Mesodermal cell (in vitro differentiated cells): ENCODE data around the gene IL2RG.

Source experiments
- H3K27ac ChIP-seq: 2 replicates; pipeline ENCODE4 v1.7.0; 2013; ENCODE audit warnings: mild to moderate bottlenecking, low read depth, low read length, moderate library complexity; ENCODE audit not compliant: severe bottlenecking
- H3K36me3 ChIP-seq: 2 replicates; pipeline ENCODE4 v1.7.1; 2013; ENCODE audit warnings: mild to moderate bottlenecking, low read length, moderate library complexity; ENCODE audit not compliant: control insufficient read depth, insufficient read depth
- H3K4me1 ChIP-seq: one replicate; pipeline ENCODE4 v1.7.1; 2013; ENCODE audit warnings: mild to moderate bottlenecking, low read length; ENCODE audit not compliant: insufficient read depth, control insufficient read depth, poor library complexity, severe bottlenecking
- H3K4me3 ChIP-seq: 2 replicates; pipeline ENCODE4 v1.7.0; 2013; ENCODE audit warnings: low read length, control low read depth, mild to moderate bottlenecking; ENCODE audit not compliant: insufficient read depth, poor library complexity, severe bottlenecking; ENCODE audit errors: extremely low read depth
- H3K9me3 ChIP-seq: 2 replicates; pipeline ENCODE4 v1.7.1; 2013; ENCODE audit warnings: mild to moderate bottlenecking, low read length, moderate library complexity; ENCODE audit not compliant: control insufficient read depth
- WGBS, 2 experiments: methylation state at CpG; one replicate each; pipeline ENCODE4 v1.1.5; 2013; ENCODE audit warnings: missing lambda C conversion rate in 2 of 2; ENCODE audit not compliant: insufficient coverage in 2 of 2; 5-methylcytosine and 5-hydroxymethylcytosine counted together

Gene IL2RG

GRCh38 chrX:71107762-71108360 lies 3.5 kb downstream of the IL2RG start:
- H3K36me3 ChIP-seq = no peaks in the 10 kb centered on the region
- H3K4me3 ChIP-seq = no peak overlapping the region
- 58% methylated on average over 5 of the region's 9 CpGs; no CpG with 5 or more reads in 1 of the 2 experiments for WGBS, 2 experiments
- no peaks in the 10 kb centered on the region for H3K9me3 ChIP-seq
- peak overlapping the region; percentile 36 for H3K27ac ChIP-seq
- peaks cover 20% of the 10 kb centered on the region for H3K4me1 ChIP-seq

- WGBS, 2 experiments = 92 to 96% methylated on average over 2 of the region's 4 CpGs
- Histone ChIP-seq H3K36me3 (no peaks in the 10 kb centered on the region), H3K27ac (no peak overlapping the region), H3K4me1 (peaks cover 25% of the 10 kb centered on the region), H3K9me3 (no peaks in the 10 kb centered on the region), H3K4me3 (no peak overlapping the region)
Measured at GRCh38 chrX:71107245-71107644, 4.1 kb downstream of the IL2RG start.

DNA sequence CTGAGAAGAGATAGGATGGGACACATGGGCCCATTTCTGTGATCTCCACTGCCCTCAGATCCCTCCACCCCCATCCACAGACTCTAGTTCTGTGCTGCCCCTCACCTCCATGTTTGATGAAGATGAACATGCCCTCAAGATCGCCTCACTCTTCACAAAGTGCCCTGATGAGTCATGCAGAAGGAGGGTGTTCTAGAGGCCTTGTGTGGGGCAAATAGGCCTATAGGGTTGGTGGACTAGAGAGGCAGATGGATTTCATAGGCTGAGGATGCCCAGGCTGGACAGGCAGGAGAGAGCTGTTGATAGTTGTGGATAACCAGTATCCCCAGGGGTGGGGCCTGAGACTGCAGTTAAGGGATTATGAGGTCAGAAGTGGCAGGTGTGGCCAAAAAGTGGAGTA lies 5.0 kb downstream of the IL2RG start, which contains the start of gene CXorf65:
TSS of gene CXorf65 (minus strand) at position 314 of the 400 bp plus-strand sequence. CDS start at position 130, 184 bp downstream.
- Histone ChIP-seq H3K27ac (no peak within 1 kb of the TSS), H3K36me3 (no peaks in the 10 kb centered on the region), H3K9me3 (no peaks in the 10 kb centered on the region), H3K4me3 (no peak within 1 kb of the TSS), H3K4me1 (peaks cover 30% of the 10 kb centered on the region)
- WGBS, 2 experiments = no CpG with 5 or more reads among the region's 1 CpG

GRCh38 chrX:71105628-71106027 lies 5.7 kb downstream of the IL2RG start:
- Histone ChIP-seq H3K27ac (no peak overlapping the region), H3K9me3 (no peaks in the 10 kb centered on the region), H3K4me1 (peaks cover 34% of the 10 kb centered on the region), H3K36me3 (no peaks in the 10 kb centered on the region), H3K4me3 (no peak overlapping the region)
- no CpG with 5 or more reads among the region's 3 CpGs for WGBS, 2 experiments

- Histone ChIP-seq H3K4me3 (peak overlapping the region; percentile 21), H3K9me3 (no peaks in the 10 kb centered on the region), H3K4me1 (peaks cover 42% of the 10 kb centered on the region), H3K36me3 (no peaks in the 10 kb centered on the region), H3K27ac (peak overlapping the region; percentile 81)
- no CpG with 5 or more reads among the region's 10 CpGs for WGBS, 2 experiments
Measured at GRCh38 chrX:71103110-71103983, 8.0 kb downstream of the IL2RG start.

GRCh38 chrX:71102292-71102691 lies 9.1 kb downstream of the IL2RG start:
- no peak overlapping the region for H3K4me3 ChIP-seq
- H3K9me3 ChIP-seq = no peaks in the 10 kb centered on the region
- WGBS, 2 experiments = no CpG with 5 or more reads among the region's 3 CpGs
- peaks cover 37% of the 10 kb centered on the region for H3K4me1 ChIP-seq
- no peaks in the 10 kb centered on the region for H3K36me3 ChIP-seq
- H3K27ac ChIP-seq = peak overlapping the region; percentile 81

DNA sequence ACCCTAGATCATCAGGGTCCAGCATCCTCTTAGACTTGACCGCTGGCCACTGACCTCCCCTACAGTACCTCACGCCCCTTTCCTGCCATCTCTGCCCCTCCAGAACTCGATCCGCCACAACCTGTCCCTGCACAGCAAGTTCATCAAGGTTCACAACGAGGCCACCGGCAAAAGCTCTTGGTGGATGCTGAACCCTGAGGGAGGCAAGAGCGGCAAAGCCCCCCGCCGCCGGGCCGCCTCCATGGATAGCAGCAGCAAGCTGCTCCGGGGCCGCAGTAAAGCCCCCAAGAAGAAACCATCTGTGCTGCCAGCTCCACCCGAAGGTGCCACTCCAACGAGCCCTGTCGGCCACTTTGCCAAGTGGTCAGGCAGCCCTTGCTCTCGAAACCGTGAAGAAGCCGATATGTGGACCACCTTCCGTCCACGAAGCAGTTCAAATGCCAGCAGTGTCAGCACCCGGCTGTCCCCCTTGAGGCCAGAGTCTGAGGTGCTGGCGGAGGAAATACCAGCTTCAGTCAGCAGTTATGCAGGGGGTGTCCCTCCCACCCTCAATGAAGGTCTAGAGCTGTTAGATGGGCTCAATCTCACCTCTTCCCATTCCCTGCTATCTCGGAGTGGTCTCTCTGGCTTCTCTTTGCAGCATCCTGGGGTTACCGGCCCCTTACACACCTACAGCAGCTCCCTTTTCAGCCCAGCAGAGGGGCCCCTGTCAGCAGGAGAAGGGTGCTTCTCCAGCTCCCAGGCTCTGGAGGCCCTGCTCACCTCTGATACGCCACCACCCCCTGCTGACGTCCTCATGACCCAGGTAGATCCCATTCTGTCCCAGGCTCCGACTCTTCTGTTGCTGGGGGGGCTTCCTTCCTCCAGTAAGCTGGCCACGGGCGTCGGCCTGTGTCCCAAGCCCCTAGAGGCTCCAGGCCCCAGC lies 10.5 kb downstream of the IL2RG start:
- no peaks in the 10 kb centered on the region for H3K36me3 ChIP-seq
- H3K27ac ChIP-seq = no peak overlapping the region
- no peak overlapping the region for H3K4me3 ChIP-seq
- H3K4me1 ChIP-seq = peaks cover 35% of the 10 kb centered on the region
- 66 to 81% methylated on average over 11 to 14 of the region's 31 CpGs for WGBS, 2 experiments
- no peaks in the 10 kb centered on the region for H3K9me3 ChIP-seq

GRCh38 chrX:71099736-71100135 lies 11.6 kb downstream of the IL2RG start:
- WGBS, 2 experiments = 21 to 31% methylated on average over 2 to 3 of the region's 4 CpGs
- H3K4me1 ChIP-seq = peaks cover 34% of the 10 kb centered on the region
- H3K9me3 ChIP-seq = no peaks in the 10 kb centered on the region
- H3K36me3 ChIP-seq = no peaks in the 10 kb centered on the region
- no peak overlapping the region for H3K27ac ChIP-seq
- H3K4me3 ChIP-seq = no peak overlapping the region

- Histone ChIP-seq H3K4me1 (peaks cover 29% of the 10 kb centered on the region), H3K27ac (no peak overlapping the region), H3K9me3 (no peaks in the 10 kb centered on the region), H3K36me3 (no peaks in the 10 kb centered on the region), H3K4me3 (no peak overlapping the region)
- 0 to 14% methylated on average over 2 of the region's 5 CpGs for WGBS, 2 experiments
Measured at GRCh38 chrX:71098951-71099506, 12.3 kb downstream of the IL2RG start.

DNA sequence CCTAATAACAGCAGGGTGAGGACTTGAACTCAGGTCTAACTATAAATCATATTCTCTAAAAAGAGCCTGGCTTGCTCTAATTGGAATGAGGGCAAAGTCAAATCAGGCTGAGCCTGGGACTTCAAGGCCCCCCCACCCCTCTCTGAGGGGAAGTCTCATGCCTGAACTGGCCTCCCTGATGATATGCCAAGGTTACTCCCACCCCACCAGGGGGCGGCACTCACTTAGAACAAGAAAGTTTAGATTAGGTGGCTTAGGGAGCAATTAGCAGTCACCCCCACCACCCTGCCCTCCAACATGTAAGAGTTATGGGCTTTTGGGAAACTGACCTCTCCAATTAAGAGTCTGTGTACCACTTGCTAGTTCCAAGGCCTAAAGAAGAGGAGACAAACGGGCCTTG lies 13.1 kb downstream of the IL2RG start:
- no peak overlapping the region for H3K27ac ChIP-seq
- no peak overlapping the region for H3K4me3 ChIP-seq
- peaks cover 24% of the 10 kb centered on the region for H3K4me1 ChIP-seq
- H3K36me3 ChIP-seq = no peaks in the 10 kb centered on the region
- H3K9me3 ChIP-seq = no peaks in the 10 kb centered on the region
- WGBS, 2 experiments = no CpG with 5 or more reads among the region's 2 CpGs
